Glomerular visceral epithelial cell (primary cell): Measurements from ENCODE around the gene NUDT1.

Experiments
- DNase-seq: peaks from one replicate; pipeline ENCODE4 v3.0.0-alpha.2; 2016; ENCODE audit errors: extremely low spot score

Gene NUDT1

GRCh38 chr7:2224491-2224928, 17.5 kb upstream of the NUDT1 start:
- DNase-seq, result no peak

- DNase-seq, result no peak
These were observed 17.1 kb upstream of the NUDT1 start for GRCh38 chr7:2224934-2225333.

GRCh38 chr7:2225336-2225735, 16.7 kb upstream of the NUDT1 start:
- DNase-seq, result no peak

- DNase-seq, result no peak
These were observed 16.2 kb upstream of the NUDT1 start for GRCh38 chr7:2225830-2226229.

- DNase-seq, result no peak
These were observed 14.3 kb upstream of the NUDT1 start for GRCh38 chr7:2227699-2228098.

GRCh38 chr7:2228921-2229320, 13.1 kb upstream of the NUDT1 start:
- no peak for DNase-seq

GRCh38 chr7:2229467-2229866, 12.6 kb upstream of the NUDT1 start:
- no peak for DNase-seq

GRCh38 chr7:2230226-2230625, 11.8 kb upstream of the NUDT1 start:
- DNase-seq, result no peak

GRCh38 chr7:2230882-2231281, 11.1 kb upstream of the NUDT1 start:
- DNase-seq, result no peak

- DNase-seq, result no peak
These were observed 9.8 kb upstream of the NUDT1 start for GRCh38 chr7:2231992-2232765.

GRCh38 chr7:2232766-2233520, 9.1 kb upstream of the NUDT1 start, which contains the start of gene MAD1L1:
TSS of gene MAD1L1 (minus strand) at chr7:2232945. CDS start at chr7:2230133, 2,812 bp downstream.
- DNase-seq, result peak; percentile 90

GRCh38 chr7:2233926-2234325, 8.1 kb upstream of the NUDT1 start:
- no peak for DNase-seq

GRCh38 chr7:2237109-2237602, 4.9 kb upstream of the NUDT1 start:
- DNase-seq, result no peak

GRCh38 chr7:2239242-2239641, 2.8 kb upstream of the NUDT1 start:
- DNase-seq, result no peak

GRCh38 chr7:2242541-2243429, 759 bp downstream of the NUDT1 start:
- DNase-seq, result peak; percentile 30

GRCh38 chr7:2243458-2243857, 1.4 kb downstream of the NUDT1 start:
- DNase-seq, result no peak

GRCh38 chr7:2244404-2244995, 2.5 kb downstream of the NUDT1 start:
- no peak for DNase-seq

GRCh38 chr7:2245883-2246675, 4.1 kb downstream of the NUDT1 start:
- no peak for DNase-seq

GRCh38 chr7:2247141-2247995, 5.3 kb downstream of the NUDT1 start:
- no peak for DNase-seq
